ENCODE measurements around the gene NFKBIZ. TPM values are rescaled to one million over a fixed set of nuclear protein-coding genes. Genes with fewer than 3 reads are reported as not detected.
A peak's percentile ranks its signal among the peaks of the same experiment; 100 is the strongest.

Gene NFKBIZ
- total RNA-seq, 1 donor from 2014 or later: 8.9 TPM

GRCh38 chr3:101850246-101851051, 1.1 kb downstream of the NFKBIZ start:
- H3K36me3 Mint-ChIP-seq (ENCODE audit: unreplicated experiment): no peaks in the 10 kb centered on the region
- DNase-seq: no peak
- TF ChIP-seq CTCF (IDR thresholded peaks at IDR 0.05; ENCODE audit: partially characterized antibody, unreplicated experiment): no peak
- H3K4me3 Mint-ChIP-seq (ENCODE audit: unreplicated experiment): peak overlapping the region; percentile 94
- H3K4me1 Mint-ChIP-seq (ENCODE audit: low read depth, unreplicated experiment): peaks cover 7% of the 10 kb centered on the region
- peak overlapping the region; percentile 37 for H3K27ac Mint-ChIP-seq (ENCODE audit: unreplicated experiment)
- peaks cover 7% of the 10 kb centered on the region for H3K9me3 Mint-ChIP-seq (ENCODE audit: unreplicated experiment)
- peaks cover 3% of the 10 kb centered on the region for H3K27me3 Mint-ChIP-seq (ENCODE audit: unreplicated experiment)

GRCh38 chr3:101851072-101851770, 1.9 kb downstream of the NFKBIZ start:
- Mint-ChIP-seq H3K27me3 (ENCODE audit: unreplicated experiment) (peaks cover 3% of the 10 kb centered on the region), H3K4me1 (ENCODE audit: low read depth, unreplicated experiment) (peaks cover 7% of the 10 kb centered on the region), H3K9me3 (ENCODE audit: unreplicated experiment) (peaks cover 7% of the 10 kb centered on the region), H3K4me3 (ENCODE audit: unreplicated experiment) (peak overlapping the region; percentile 94), H3K36me3 (ENCODE audit: unreplicated experiment) (no peaks in the 10 kb centered on the region), H3K27ac (ENCODE audit: unreplicated experiment) (no peak overlapping the region)
- no peak for DNase-seq
- no peak for TF ChIP-seq CTCF (IDR thresholded peaks at IDR 0.05; ENCODE audit: partially characterized antibody, unreplicated experiment)

GRCh38 chr3:101851850-101852714, 2.8 kb downstream of the NFKBIZ start:
- no peak for DNase-seq
- Mint-ChIP-seq H3K27ac (ENCODE audit: unreplicated experiment) (no peak overlapping the region), H3K36me3 (ENCODE audit: unreplicated experiment) (no peaks in the 10 kb centered on the region)

GRCh38 chr3:101852983-101853840, 3.9 kb downstream of the NFKBIZ start:
- DNase-seq: no peak
- H3K36me3 Mint-ChIP-seq (ENCODE audit: unreplicated experiment): no peaks in the 10 kb centered on the region
- no peak overlapping the region for H3K27ac Mint-ChIP-seq (ENCODE audit: unreplicated experiment)
- peaks cover 7% of the 10 kb centered on the region for H3K4me1 Mint-ChIP-seq (ENCODE audit: low read depth, unreplicated experiment)
- H3K9me3 Mint-ChIP-seq (ENCODE audit: unreplicated experiment): peaks cover 7% of the 10 kb centered on the region
- H3K27me3 Mint-ChIP-seq (ENCODE audit: unreplicated experiment): peaks cover 3% of the 10 kb centered on the region
- no peak overlapping the region for H3K4me3 Mint-ChIP-seq (ENCODE audit: unreplicated experiment)
- TF ChIP-seq CTCF (IDR thresholded peaks at IDR 0.05; ENCODE audit: partially characterized antibody, unreplicated experiment): no peak

More at GRCh38 chr3:101851850-101852714, 2.8 kb downstream of the NFKBIZ start:
- H3K27me3 Mint-ChIP-seq (ENCODE audit: unreplicated experiment): peaks cover 3% of the 10 kb centered on the region
- peaks cover 7% of the 10 kb centered on the region for H3K4me1 Mint-ChIP-seq (ENCODE audit: low read depth, unreplicated experiment)
- H3K9me3 Mint-ChIP-seq (ENCODE audit: unreplicated experiment): peaks cover 7% of the 10 kb centered on the region
- no peak overlapping the region for H3K4me3 Mint-ChIP-seq (ENCODE audit: unreplicated experiment)
- no peak for TF ChIP-seq CTCF (IDR thresholded peaks at IDR 0.05; ENCODE audit: partially characterized antibody, unreplicated experiment)

Measured in glutamatergic neuron (in vitro differentiated cells).